GM12892 (cell line): Measurements from ENCODE around the gene CORO1C.

Source experiments
- POLR2A ChIP-seq: IDR thresholded peaks from 2 replicates; pipeline ENCODE4 v1.6.1; 2011; ENCODE audit warnings: low read depth, low read length, control low read depth
- POLR2AphosphoS5 ChIP-seq: IDR thresholded peaks from 2 replicates; pipeline ENCODE4 v1.6.1; 2011; ENCODE audit warnings: low read depth, low read length, control low read depth
- TAF1 ChIP-seq: IDR thresholded peaks from 2 replicates; pipeline ENCODE4 v1.6.1; 2011; ENCODE audit warnings: low read depth, mild to moderate bottlenecking, control low read depth, low read length, borderline replicate concordance

- TF ChIP-seq POLR2AphosphoS5 (no peak), POLR2A (no peak), TAF1 (no peak)
Measured at GRCh38 chr12:108619369-108620160, 111.8 kb downstream of the CORO1C start.
